K562 (cell line): Measurements from ENCODE around the gene PJA1. TPM values are rescaled to one million over a fixed set of nuclear protein-coding genes. Genes with fewer than 3 reads are reported as not detected.

ENCODE experiments used
- ATAC-seq: fragments of 200-7000 bp; cut with Tn5 transposase; 3 replicates; pipeline ENCODE4 v1.9.1; 2020; ENCODE audit warnings: moderate library complexity
- BruUV-seq: library from RNA; stranded (reverse); fragments of 400-500 nt; replicated peaks from 2 replicates; lab custom pipeline; 2021; lab: Mats Ljungman, UMichigan
- CTCF ChIA-PET: fragments of 300-600 bp; formaldehyde crosslinking; extraction: SDS; loops from one replicate; lab custom pipeline; 2021; ENCODE audit warnings: low intra/inter-chr PET ratio; lab: Yijun Ruan, JAX
- POLR2A ChIA-PET: fragments of 300-600, 350-650 bp; sonication (Branson Sonifier 250); formaldehyde crosslinking; extraction: SDS; loops from one replicate; lab custom pipeline; 2021; ENCODE audit warnings: antibody characterized with exemption, inconsistent platforms; lab: Yijun Ruan, JAX
- DNase-seq, 4 experiments: peaks; one replicate each; pipeline versions ENCODE4 v3.0.0 to v3.0.0-alpha.2; 2011 to 2018; ENCODE audit warnings: low spot score in 3 of 4, mixed read lengths in 3 of 4; ENCODE audit errors: extremely low read depth in 1 of 4
- FAIRE-seq: peaks from 2 replicates; lab custom pipeline; 2011; peaks lifted over from hg19 to GRCh38; lab: Jason Lieb, UNC
- H2AFZ ChIP-seq: 2 replicates; pipeline ENCODE4 v1.6.0; 2011; ENCODE audit warnings: low read depth, low read length, control low read depth, inconsistent platforms
- H3K27ac ChIP-seq: fragments of 200-600 bp; 3 replicates; pipeline ENCODE4 v1.8.0; 2011; ENCODE audit warnings: low read depth, mild to moderate bottlenecking, control low read depth, inconsistent platforms, low read length, moderate library complexity, mixed read lengths; ENCODE audit errors: extremely low read depth
- H3K27me3 ChIP-seq, 2 experiments: fragments of 300-600 bp in 1 of 2; 2 replicates in 1 of 2; 3 replicates in 1 of 2; pipeline versions ENCODE4 v1.6.0 to v1.8.0; 2011; ENCODE audit warnings: inconsistent platforms in 2 of 2, low read length in 2 of 2, mild to moderate bottlenecking in 1 of 2, mixed read lengths in 1 of 2, moderate library complexity in 1 of 2; ENCODE audit not compliant: control insufficient read depth in 2 of 2, insufficient read depth in 2 of 2
- H3K36me3 ChIP-seq: fragments of 300-600 bp; 3 replicates; pipeline ENCODE4 v1.8.0; 2011; ENCODE audit warnings: mild to moderate bottlenecking, low read length, inconsistent platforms; ENCODE audit not compliant: control insufficient read depth, insufficient read depth
- H3K4me1 ChIP-seq, 2 experiments: fragments of 200-600 bp in 1 of 2; replicated peaks in 1 of 2; 2 replicates in 1 of 2; 3 replicates in 1 of 2; pipeline versions ENCODE4 v1.5.1 to v1.8.0; 2011; ENCODE audit warnings: inconsistent platforms in 2 of 2, low read length in 2 of 2, mild to moderate bottlenecking in 1 of 2, mixed read lengths in 1 of 2, moderate library complexity in 1 of 2; ENCODE audit not compliant: control insufficient read depth in 2 of 2, insufficient read depth in 2 of 2
- H3K4me2 ChIP-seq: 2 replicates; pipeline ENCODE4 v1.6.1; 2011; ENCODE audit warnings: low read length, control low read depth, inconsistent platforms, mixed read lengths; ENCODE audit not compliant: insufficient read depth
- H3K4me3 ChIP-seq: fragments of 200-600 bp; sonication (generic), shearing (Covaris generic); 2 replicates; pipeline ENCODE4 v1.5.1; 2016; ENCODE audit warnings: control low read depth, inconsistent platforms
- H3K79me2 ChIP-seq: fragments of 200-600 bp; 3 replicates; pipeline ENCODE4 v1.8.0; 2011; ENCODE audit warnings: low read length, inconsistent platforms; ENCODE audit not compliant: control insufficient read depth, insufficient read depth
- H3K9ac ChIP-seq, 2 experiments: 2 replicates each; pipeline versions ENCODE4 v1.6.0 to v1.6.1; 2011; ENCODE audit warnings: low read depth in 2 of 2, low read length in 2 of 2, control low read depth in 1 of 2, inconsistent platforms in 1 of 2, mild to moderate bottlenecking in 1 of 2, mixed read lengths in 1 of 2; ENCODE audit not compliant: insufficient read depth in 1 of 2
- H3K9me1 ChIP-seq: one replicate; pipeline ENCODE4 v1.6.0; 2011; ENCODE audit warnings: inconsistent platforms, mild to moderate bottlenecking, low read length, moderate library complexity; ENCODE audit not compliant: control insufficient read depth, insufficient read depth
- H3K9me3 ChIP-seq: replicated peaks from 2 replicates; pipeline ENCODE4 v1.5.1; 2011; ENCODE audit warnings: low read depth, low read length, inconsistent platforms; ENCODE audit not compliant: control insufficient read depth, insufficient read depth
- H4K20me1 ChIP-seq: replicated peaks from 2 replicates; pipeline ENCODE4 v1.6.1; 2011; ENCODE audit warnings: low read length, inconsistent platforms, mixed read lengths; ENCODE audit not compliant: control insufficient read depth, insufficient read depth
- CBX2 ChIP-seq: fragments of 200-600 bp; sonication (generic); IDR thresholded peaks from one replicate; pipeline ENCODE4 v1.6.1; 2012; ENCODE audit warnings: mild to moderate bottlenecking, low read length, inconsistent platforms; ENCODE audit not compliant: insufficient read depth, poor library complexity, severe bottlenecking
- CC2D1A ChIP-seq: fragments of 450-650 bp; IDR thresholded peaks from 2 replicates; pipeline ENCODE4 v1.6.1; 2017; ENCODE audit warnings: mild to moderate bottlenecking
- MBD2 ChIP-seq: sonication (generic); IDR thresholded peaks from 2 replicates; pipeline ENCODE4 v1.6.1; 2016; ENCODE audit warnings: low read depth, borderline replicate concordance
- PATZ1 ChIP-seq: fragments of 250-450 bp; sonication (Bioruptor Pico); IDR thresholded peaks from 2 replicates; pipeline ENCODE4 v1.5.0; 2020; ENCODE audit warnings: mild to moderate bottlenecking, borderline replicate concordance
- PBX2 ChIP-seq, 2 experiments: IDR thresholded peaks in 1 of 2; conservative IDR thresholded peaks in 1 of 2; 2 replicates each; pipeline ENCODE4 v1.6.1; 2016; ENCODE audit warnings: low read depth in 2 of 2, mild to moderate bottlenecking in 1 of 2, missing compliant biosample characterization in 1 of 2, missing genetic modification characterization in 1 of 2, moderate library complexity in 1 of 2
- SAFB2 ChIP-seq: fragments of 200-400 bp; formaldehyde crosslinking; IDR thresholded peaks from 2 replicates; pipeline ENCODE4 v1.6.1; 2018; ENCODE audit warnings: borderline replicate concordance, low read length, low read depth, moderate library complexity; ENCODE audit not compliant: severe bottlenecking
- ZC3H4 ChIP-seq: sonication (generic); formaldehyde crosslinking; IDR thresholded peaks from 2 replicates; pipeline ENCODE4 v1.9.0; 2021; ENCODE audit warnings: missing genetic modification reagents, borderline replicate concordance
- ZNF212 ChIP-seq: fragments of 450-650 bp; formaldehyde crosslinking; IDR thresholded peaks from 2 replicates; pipeline ENCODE4 v1.4.0; 2020; ENCODE audit warnings: mild to moderate bottlenecking
- ZNF282 ChIP-seq: sonication (generic); formaldehyde crosslinking; IDR thresholded peaks from 2 replicates; pipeline ENCODE4 v1.8.1; 2023; ENCODE audit warnings: missing genetic modification reagents
- ZNF644 ChIP-seq: fragments of 200-800 bp; sonication (Bioruptor generic); IDR thresholded peaks from 2 replicates; pipeline ENCODE4 v1.6.1; 2016; ENCODE audit warnings: low read depth, missing genetic modification characterization, missing compliant biosample characterization
- ZNF75A ChIP-seq: fragments of 450-650 bp; formaldehyde crosslinking; IDR thresholded peaks from 2 replicates; pipeline ENCODE4 v1.4.0; 2020; ENCODE audit warnings: mild to moderate bottlenecking
- WGBS: fragments of 100-300 bp; shearing (Covaris generic); methylation state at CpG from one replicate; pipeline ENCODE4 v1.1.6; 2016; ENCODE audit warnings: low coverage, mixed read lengths; ENCODE audit not compliant: insufficient coverage; ENCODE audit errors: missing lambda C conversion rate; 5-methylcytosine and 5-hydroxymethylcytosine counted together
- in situ Hi-C: fragments of 300-500 bp; cut with MboI; formaldehyde crosslinking; loops from 4 replicates; pipeline ENCODE4 v1.15.0; 2018; ENCODE audit warnings: inconsistent platforms, mixed read lengths
- intact Hi-C: fragments of 100-400 bp; cut with micrococcal nuclease; formaldehyde crosslinking; loops from 2 replicates; pipeline ENCODE4 v1.14.2; 2022
- polyA plus RNA-seq, 8 experiments: library from polyadenylated mRNA; depleted of rRNA in 4 of 8; stranded (reverse) in 5 of 8; unstranded in 3 of 8; fragments of >200 nt; fragmentation: Nextera tagmentation in 2 of 8; fragmentation: Illumina TruSeq in 1 of 8; extraction: Ambion mirVana in 2 of 8; extraction: Trizol in 1 of 8; gene quantifications; 2 replicates each; pipeline versions ENCODE4 v1.2.1 to v1.2.3, GENCODE V29; 2011 to 2014; ENCODE audit warnings: inconsistent platforms in 1 of 8, missing spikeins in 1 of 8
- total RNA-seq, 7 experiments: library from RNA; depleted of rRNA in 6 of 7; stranded (reverse); fragments of >200 nt in 6 of 7; fragmentation: Illumina TruSeq in 2 of 7; extraction: Trizol in 2 of 7; gene quantifications; 2 replicates each; pipeline versions ENCODE4 v1.2.1 to v1.2.3, GENCODE V29; 2011 to 2021; ENCODE audit warnings: low replicate concordance in 1 of 7

PJA1 gene
- total and polyA plus RNA-seq, 9 of the 15 experiments (the other 6 are each of a cell fraction or from before 2014, with no cell fraction given), result 1.6 to 6.0 (median 4.0) TPM

- no peak overlapping the region for H2AFZ ChIP-seq
- no peak overlapping the region for H3K4me2 ChIP-seq
- ChIA-PET CTCF (no interaction called here), POLR2A (interaction anchor here (1.2 kb wide), 1 partner anchor 8 kb away, joined by 4 read pairs; no protein-coding TSS in a partner anchor)
- no peaks in the 10 kb centered on the region for H3K79me2 ChIP-seq
- WGBS, result 10% methylated on average over 7 of the region's 8 CpGs
- no peak for FAIRE-seq
- H3K4me3 ChIP-seq, result no peak overlapping the region
- BruUV-seq, result no TSS peak
- no peaks in the 10 kb centered on the region for H3K36me3 ChIP-seq
- H3K27me3 ChIP-seq, result no peaks in the 10 kb centered on the region; a peak in 1 of 5 replicates
- DNase-seq, result peak in 1 of 4 experiments; percentile 12
- no peak overlapping the region for H3K27ac ChIP-seq
- in situ Hi-C loops (no loop called here), intact Hi-C loops (no loop called here)
- peak; percentile 54; the same call in 2 of the 3 replicates for ATAC-seq
- H3K9me3 ChIP-seq, result no peaks in the 10 kb centered on the region
- no peaks in the 10 kb centered on the region for H3K4me1 ChIP-seq
- no peaks in the 10 kb centered on the region for H4K20me1 ChIP-seq
- H3K9ac ChIP-seq, result no peak overlapping the region
- no peaks in the 10 kb centered on the region for H3K9me1 ChIP-seq
- TF ChIP-seq SAFB2 (no peak), ZC3H4 (no peak), CC2D1A (no peak), PBX2 (CRISPR knock-in tag; IDR thresholded peaks at IDR 0.05; ENCODE audit: low read depth) (no peak), PBX2 (tag; conservative IDR thresholded peaks at IDR 0.05; ENCODE audit: low read depth) (no peak), PATZ1 (CRISPR knock-in tag) (no peak), ZNF212 (CRISPR knock-in tag) (no peak), ZNF282 (no peak), MBD2 (no peak), CBX2 (no peak), ZNF75A (CRISPR knock-in tag) (no peak), ZNF644 (no peak)
Observed at GRCh38 chrX:69153060-69153730, 12.1 kb downstream of the PJA1 start.
